ENCODE measurements around the gene MAP2K5. TPM values are rescaled to one million over a fixed set of nuclear protein-coding genes. Genes with fewer than 3 reads are reported as not detected.

MAP2K5 gene
- total RNA-seq, 1 experiment from 2014 or later: 3.8 TPM

DNA sequence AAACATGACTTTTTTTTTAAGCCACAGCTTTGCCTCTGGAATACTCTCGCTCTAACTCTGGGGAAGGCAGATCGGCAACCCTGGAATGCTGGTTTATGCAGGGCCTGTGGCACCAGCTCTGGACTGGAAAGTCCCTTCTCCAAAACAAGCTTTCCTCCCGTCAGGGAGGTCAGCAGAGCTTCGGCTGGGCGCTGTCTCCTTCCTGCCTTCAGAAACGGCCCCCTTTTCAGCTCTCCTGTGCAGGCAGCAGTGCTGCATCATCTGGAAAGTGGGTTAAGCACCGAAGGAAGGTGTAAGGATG, 240.1 kb downstream of the MAP2K5 start:
- no peak for DNase-seq (ENCODE audit: low spot score)

DNA sequence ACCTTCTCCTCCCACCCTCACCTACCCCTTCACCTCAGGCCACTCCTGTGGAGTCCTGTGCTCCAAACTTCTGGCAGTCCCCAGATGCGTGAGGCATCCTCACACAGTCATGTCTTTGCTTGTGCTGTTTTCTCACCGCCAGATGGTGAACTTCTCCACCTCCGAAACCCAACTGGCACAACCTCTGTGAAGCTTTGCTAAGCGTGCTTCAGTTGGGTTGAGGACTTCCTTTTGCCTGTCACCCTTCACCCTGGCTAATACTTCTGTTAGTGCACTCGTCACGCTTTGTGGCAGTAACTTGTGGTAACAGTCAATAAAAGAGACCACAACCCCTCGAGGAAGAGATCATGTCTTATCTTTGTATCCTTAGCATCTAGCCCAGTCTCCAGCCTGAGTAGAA, 240.8 kb downstream of the MAP2K5 start:
- DNase-seq (ENCODE audit: low spot score): no peak

DNA sequence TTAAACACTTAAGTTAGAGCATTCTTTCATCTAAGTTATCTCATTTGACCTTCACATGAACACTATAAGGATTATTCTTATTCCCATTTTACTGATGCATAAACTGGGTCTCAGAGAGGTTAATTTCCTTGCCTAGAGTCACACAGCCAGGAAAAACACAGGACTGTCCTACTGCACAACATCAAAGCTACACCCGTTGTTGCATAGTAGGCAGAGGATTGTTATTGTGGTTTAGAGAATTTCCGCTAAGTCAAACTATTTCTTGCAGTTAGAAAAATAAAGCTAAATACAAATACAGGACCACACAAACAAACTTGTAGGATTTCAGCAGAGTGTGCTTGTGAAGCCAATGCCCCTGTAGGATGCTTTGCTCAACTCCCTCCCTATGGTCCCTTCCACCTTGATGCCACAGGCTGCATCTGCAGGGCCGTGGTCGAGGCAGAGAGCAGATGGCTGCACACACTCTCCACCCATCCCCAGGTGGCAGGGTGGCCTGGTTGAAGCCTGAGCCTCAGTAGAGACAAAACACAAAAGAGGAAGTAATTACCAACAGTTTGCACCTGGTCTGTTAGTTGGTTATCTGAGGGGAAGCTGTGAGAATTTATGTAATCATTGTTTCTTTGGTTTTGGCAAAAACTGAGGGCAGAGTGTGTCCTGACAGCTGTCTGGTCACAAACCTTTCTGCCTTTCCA, 241.7 kb downstream of the MAP2K5 start:
- no peak for DNase-seq (ENCODE audit: low spot score)

DNA sequence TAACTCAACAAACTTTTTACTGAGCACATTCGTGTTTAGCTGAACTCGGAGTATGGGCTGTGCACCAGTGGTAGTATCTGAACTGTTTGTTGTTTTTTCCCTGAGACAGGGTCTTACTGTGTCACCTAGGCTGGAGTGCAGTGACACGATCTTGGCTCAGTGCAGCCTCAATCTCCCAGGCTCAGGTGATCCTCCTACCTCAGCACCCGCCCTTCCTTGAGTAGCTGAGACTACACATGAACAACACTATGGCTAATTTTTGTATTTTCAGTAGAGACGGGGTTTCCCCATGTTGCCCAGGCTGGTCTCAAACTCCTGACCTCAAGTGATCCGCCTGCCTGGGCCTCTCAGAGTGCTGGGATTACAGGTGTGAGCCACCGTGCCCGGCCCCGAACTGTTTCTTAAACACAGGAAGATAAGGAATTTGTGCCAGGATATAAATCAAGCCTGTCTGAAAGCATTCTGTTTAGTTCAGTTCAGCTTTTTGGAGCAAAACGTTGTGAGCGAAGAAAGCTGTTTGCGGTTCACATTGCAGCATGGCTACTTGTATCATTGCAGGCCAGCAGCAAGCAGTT, 242.4 kb downstream of the MAP2K5 start:
- DNase-seq (ENCODE audit: low spot score): no peak

DNA sequence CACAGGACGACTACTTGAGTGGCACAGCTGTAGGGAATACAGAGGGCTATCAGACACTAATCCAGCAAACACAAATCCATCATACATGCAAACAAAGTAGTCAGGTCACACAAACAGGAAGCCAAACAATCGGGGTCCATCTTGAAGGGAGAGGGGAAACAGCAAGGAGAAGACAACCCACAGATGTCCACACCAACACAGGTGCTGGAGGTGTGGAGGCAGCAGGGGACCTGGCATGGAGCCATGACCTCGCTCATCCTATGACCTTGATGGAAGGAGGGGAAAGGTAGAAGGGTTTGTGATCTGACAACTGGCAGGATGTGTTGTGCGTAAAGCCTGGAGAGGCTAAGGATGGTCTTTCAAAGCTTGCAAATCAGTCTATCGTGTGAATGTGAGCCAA, 242.9 kb downstream of the MAP2K5 start:
- DNase-seq (ENCODE audit: low spot score): no peak

DNA sequence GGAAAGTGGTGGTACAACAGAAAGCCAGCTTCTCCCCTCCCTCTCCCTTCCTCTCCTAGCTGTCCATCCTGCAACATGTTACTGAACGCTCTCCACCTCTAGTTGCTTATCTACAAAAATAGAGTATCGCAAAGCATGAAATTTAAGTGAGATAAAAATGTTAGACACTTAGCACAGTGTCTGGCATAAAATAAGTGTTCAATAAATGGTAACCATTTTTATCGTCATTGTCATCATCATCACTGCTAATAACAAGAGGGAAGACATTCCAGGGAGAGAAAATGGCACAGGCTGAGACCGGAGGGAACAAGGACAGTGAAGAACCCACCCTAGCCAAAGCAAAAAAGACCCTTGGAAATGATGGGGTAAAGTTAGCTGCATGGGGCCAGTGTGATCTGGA, 244.1 kb downstream of the MAP2K5 start:
- DNase-seq (ENCODE audit: low spot score): no peak

DNA sequence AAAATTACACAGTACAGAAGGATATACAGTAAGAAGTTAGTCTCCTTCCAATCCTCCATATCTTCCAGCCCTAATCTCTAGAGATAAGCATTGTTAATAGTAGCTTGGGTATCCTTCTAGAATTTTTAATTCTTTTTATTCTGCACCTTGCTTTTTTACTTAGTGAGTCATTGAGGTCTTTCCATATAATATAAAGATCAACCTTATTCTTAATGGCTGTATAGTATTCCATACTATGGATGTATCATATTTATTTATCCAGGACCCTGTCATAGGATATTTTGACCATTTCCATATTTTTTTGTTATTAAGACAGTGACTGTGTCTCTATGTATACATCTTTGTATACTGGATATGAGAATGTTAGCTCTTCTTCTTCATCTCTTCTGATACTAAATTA, 246.5 kb downstream of the MAP2K5 start:
- no peak for DNase-seq (ENCODE audit: low spot score)

DNA sequence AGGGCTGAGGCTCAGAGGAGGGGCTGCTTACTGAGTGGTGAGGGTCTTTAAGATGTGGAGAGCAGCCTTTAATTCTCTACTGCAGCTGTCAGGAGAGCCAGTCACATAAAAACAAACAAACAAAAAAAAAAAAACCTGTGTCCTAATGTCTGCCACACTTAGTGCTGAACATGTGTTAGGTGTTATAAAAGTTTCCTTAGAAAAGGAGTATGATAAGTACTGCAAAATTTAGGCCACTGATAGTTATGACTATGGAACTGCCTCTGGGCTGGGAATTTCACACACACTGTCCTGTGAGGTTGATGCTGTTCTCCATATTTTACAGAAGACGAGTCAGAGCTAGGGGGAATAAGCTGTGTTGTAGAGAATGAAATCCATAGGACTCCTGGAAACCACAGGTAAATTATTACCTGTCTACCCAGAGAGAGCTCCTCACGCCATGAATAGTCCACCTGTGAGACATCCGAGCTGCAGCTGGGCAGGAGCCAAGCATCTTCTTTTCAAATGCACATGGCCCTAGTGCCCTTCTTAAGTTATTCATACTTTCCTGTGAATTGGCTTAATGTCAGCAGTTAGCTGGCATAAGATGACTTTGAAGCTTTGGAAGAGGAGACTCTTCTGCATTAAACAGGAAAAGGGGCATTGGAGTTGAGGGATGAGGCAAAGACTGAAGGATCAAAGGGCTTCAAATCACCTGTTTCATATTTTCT, 248.3 kb downstream of the MAP2K5 start:
- DNase-seq (ENCODE audit: low spot score): no peak

DNA sequence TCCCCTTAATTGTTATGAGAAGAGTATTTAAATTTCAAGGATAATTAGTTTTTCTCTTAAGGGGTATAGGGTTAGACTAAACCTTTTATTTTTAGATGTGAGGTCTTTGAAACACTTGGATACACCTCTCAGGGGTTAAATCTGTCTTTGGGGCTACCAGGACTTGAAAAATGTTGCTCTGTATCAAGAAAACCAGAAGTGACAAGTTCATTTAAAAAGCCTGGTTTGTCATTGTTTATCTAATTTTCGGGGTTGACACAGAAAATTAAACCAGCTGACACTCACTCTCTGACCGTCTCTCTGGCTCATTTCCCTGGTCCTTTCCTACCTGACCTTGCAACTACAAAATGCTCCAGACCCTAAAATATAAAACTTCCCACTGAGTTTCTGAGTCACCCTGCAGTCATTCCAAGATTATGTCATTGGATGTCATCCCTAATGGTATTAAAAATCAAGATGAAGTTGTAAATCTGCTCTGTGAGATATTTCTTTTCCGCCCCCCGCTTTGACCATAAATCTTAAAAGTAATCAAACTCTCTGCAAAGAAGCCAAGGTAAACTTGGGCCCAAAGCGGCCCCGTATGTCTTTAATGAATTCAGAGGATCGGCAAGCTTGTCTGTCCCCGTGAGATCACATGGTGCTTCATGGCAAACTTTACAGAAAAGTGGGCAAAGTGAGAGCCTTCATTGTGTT, 249.9 kb downstream of the MAP2K5 start:
- DNase-seq (ENCODE audit: low spot score): no peak

DNA sequence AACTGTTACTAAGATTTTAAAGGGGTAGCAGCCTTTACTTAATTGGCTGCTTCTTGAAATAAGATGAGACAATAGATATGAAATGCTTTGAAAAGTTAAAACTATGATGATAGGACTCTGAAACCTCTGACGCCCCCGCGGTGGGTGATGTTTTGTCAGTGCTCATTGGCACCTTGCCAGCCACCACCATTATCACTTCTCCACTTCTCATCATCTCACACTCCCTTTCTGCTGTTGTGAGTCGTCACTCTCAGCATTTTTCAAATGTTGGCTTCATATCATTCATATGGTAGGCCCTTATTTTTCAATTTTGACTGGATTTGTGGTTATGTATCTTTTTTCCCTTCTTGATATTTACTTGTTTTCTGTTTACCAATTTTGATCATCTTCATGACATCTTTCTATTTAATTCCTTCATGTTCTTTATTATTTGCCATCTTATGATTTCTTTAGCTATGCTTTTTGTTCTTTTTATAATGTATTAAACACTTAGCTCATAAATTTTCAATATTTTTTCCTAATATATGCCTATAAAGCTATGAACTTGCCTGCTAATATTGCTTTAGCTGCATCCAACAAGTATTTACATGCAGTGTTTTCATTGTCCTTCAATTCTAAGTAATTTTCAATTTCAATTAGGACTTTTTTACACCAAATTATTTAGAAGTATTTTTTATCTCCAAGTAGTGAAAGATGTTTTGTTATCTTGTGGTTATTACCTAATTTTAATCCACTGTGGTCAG, 252.5 kb downstream of the MAP2K5 start:
- DNase-seq (ENCODE audit: low spot score): no peak

DNA sequence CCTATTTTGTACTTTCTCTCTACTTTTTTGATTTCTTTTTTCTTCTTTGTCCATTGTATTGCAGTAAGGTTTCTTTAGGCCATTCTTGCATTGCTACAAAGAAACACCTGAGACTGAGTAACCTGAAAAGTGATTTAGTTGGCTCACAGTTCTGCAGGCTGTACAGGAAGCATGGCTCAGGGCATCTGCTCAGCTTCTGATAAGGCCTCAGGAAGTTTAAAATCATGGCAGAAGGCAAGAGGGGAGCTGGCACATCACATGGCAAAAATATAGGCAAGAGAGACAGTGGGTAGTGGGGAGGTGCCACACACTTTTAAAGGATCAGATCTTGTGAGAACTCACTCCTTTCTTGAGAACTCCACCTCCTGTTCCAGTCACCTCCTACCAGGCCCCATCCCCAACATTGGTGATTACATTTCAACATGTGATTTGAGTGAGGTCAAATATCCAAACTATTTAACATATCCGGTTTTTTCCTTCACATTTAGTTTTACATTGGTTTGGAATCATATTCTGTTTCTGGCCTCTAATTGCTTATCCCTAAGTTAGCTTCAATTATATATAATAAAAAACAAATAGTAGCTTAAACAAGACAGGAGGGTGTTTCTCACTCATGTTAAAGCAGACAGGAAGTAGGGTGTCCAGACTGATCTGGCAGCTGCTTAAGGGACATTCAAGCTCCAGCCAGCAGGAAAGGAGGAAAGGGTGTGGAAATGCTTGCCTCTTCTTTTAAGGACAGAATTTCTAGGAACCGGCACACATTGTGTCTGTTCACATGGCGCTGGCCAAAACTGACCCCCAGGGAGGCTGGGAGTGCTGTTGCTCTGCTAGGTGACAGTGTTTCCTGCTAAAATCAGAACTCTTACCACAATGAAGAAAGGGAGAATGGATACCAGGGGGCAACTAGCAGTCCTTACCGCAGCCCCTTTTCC, 254.0 kb downstream of the MAP2K5 start:
- DNase-seq (ENCODE audit: low spot score): no peak

DNA sequence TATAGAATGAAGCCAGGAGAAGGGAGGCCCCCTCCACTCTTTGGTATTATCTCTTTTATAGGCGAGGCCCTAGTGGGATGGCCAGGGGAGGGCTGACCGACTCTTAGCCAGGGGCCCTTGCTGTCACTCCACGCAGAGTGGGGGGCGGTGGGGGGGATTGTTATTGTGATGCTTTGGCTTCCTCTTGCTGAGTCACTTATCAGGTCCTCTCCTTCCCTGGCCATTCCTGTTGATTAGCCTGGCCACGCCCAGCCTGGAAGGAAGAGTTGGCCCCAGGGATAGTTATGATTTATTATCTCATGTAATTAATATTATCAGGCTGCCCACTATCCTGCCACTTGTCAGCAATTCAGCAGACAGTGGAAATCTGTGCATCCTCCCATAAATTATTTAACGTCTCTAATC, 257.3 kb downstream of the MAP2K5 start:
- DNase-seq (ENCODE audit: low spot score): no peak

DNA sequence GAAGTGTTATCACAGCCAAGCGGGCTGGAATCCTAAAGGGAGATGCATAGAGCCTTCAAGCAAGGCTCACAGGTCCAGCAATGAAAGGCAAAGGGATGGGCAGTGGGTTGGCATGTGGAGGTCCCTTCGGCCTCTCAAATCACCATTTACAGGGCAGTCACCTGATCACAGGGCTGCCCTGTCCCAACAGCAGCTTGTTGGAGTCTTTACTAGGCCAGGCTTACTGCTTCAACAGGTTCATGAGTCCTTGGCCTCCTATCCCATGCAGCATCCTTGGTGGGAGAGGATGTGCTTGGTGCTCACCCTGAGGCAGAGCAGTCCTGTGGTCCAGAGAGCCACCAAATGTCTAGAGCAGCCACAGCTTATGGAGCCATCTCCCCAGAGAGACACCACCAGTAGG, 258.6 kb downstream of the MAP2K5 start:
- DNase-seq (ENCODE audit: low spot score): no peak

DNA sequence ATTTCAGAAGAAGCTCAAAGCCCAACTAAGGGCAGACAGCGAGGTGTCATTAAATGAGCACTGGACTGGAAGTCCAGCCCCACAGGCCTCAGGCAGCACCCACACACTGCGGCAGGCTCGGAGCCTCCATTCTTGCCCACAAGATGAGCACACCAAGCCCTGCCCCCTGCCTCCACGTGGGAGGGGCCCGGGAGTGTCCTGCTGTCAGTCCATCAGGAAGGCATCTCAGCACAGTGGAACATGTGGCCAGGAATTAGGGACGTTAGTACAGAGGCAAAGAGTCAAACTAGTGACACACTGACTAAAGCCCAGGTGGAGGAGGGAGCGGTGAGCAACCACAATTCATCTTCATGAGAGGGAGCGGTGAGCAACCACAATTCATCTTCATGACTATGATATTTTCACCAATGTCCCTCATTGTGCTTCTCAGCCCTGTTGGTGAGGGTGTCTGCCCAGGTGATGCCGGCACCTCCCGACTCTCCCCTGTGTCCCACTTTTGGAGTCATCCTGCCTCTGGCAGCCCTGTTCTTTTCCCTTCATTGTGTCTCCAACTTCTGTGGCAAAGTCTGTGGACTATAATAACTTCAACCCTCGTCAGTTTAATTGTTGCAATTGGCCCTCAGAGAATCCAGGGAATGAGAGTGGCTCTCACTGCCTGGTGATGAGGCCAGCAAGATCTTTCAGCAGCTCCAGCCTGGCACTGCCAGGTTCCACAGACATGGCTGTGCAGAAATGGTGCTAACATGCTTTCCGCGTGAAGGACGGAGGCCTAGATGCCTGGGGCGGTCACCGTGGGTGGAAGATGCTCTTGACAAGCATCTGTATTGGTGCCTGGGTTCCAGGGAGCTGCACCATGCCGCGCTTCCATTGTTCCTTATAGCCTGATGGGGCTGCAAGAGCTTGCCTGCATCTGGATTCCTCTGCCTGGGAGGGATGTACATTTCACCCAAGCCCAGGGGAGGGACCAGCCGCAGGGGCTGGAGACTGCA, 259.7 kb downstream of the MAP2K5 start:
- no peak for DNase-seq (ENCODE audit: low spot score)

DNA sequence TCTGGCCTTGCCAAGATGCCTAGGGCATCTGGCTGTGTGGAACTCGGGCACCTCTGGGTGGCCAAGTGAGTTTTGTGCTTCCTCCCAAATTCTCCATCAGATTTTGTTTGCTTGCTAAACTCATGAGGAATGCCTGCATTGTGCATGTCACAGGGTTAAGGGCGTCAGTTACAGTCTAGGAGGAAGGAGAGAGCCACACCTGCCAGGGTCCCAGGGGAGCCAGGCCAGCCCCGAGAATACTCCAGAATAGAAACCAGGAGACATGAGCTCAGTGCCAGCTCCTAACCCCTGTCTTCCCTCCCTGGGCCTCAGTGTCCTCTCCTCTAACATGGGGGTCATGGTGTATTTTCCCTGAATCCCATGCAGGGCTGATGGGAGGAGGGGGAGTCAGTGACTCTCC, 260.8 kb downstream of the MAP2K5 start:
- DNase-seq (ENCODE audit: low spot score): no peak

DNA sequence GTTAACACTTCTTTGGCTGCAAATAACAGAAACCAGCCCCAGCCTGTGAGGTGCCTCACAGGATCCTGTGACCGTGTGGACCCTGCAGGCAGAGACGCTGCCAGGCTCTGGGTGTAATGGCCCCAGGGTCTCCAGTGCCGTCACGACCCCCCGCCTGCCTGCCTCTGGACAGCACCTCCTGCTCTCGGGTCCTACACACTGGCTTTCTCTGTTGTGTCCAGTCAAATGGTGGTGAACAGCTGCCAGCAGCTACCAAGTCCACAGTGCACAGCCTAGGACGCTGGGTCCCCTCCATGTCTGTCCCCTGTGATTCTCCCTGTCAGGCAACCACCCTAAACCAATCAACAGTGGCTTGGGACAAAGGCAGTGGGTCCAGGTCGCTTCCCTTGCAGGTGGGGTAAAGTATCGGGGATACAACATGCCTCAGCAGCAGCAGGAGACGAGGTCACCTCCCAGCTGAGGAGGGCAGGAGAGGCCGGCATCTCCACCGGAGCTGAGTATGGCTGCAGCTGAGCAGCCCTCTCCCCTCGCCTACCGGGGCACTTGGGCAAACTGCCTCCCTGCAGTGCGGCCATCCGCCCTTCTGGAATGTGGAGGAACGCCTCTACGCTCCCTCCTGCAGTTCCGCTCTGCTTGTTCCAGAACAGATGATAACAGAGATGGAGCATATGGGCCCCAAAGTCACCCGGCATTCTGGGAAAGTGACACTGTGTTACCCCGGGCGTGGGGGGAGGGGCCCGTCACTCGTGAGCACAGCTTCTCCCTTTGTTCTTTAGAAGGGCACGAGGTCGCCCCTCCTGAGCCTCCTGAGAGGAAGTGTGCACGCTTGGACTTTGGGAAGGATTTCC, 261.7 kb downstream of the MAP2K5 start:
- DNase-seq (ENCODE audit: low spot score): no peak

DNA sequence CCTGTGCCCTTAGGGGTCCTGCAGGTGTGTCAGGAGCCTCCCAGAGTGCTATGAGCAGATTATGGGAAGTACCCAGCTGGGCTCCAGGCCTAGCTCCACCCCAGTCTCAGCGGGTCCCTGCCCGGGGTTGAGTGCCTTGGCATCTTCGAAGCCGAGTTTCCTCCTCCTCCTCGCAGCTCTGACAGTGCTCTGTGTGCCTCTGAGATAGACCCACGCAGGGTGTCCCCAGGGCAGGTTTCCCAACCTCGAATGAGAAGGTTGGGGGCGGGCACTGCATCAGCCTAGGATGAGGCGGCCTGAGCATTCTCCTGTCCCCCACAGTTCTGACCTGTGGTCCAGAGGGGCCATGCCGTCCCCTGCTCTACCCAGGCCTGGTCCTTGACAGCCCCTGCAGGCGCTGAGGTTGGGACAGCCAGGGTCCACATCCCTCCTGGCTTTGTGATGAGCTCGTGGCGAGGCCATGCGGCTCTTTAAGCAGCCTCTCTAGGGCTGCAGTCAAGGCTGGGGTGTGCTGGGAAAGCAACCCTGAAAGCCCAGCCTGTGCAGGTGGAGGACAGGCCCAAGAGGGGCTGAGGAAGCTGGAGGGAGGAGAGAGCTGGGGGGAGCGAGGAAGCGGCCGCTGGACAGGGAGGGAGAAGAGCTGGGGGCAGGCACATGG, 262.6 kb downstream of the MAP2K5 start:
- DNase-seq (ENCODE audit: low spot score): no peak

Data from HT-29 (cell line).